Smooth muscle cell (in vitro differentiated cells): ENCODE measurements around the gene CPSF6. TPM values are rescaled to one million over a fixed set of nuclear protein-coding genes. Genes with fewer than 3 reads are reported as not detected.

Experiments used
- DNase-seq: peaks from one replicate; lab custom pipeline; 2025; ENCODE audit not compliant: unreplicated experiment; lab: John Stamatoyannopoulos, UW
- H2AFZ ChIP-seq: fragments of 200-600 bp; sonication (generic); 2 replicates; pipeline ENCODE4 v1.6.0; 2016; ENCODE audit warnings: antibody characterized with exemption, low read depth, mild to moderate bottlenecking
- H3F3A ChIP-seq: fragments of 200-600 bp; sonication (generic); 2 replicates; pipeline ENCODE4 v1.6.0; 2017; ENCODE audit warnings: antibody characterized with exemption, low read depth
- H3K27ac ChIP-seq: fragments of 200-600 bp; sonication (generic); 2 replicates; pipeline ENCODE4 v1.5.1; 2016; ENCODE audit warnings: low read depth, mild to moderate bottlenecking
- H3K27me3 ChIP-seq: fragments of 200-600 bp; sonication (generic); 2 replicates; pipeline ENCODE4 v1.6.1; 2016; ENCODE audit warnings: low read depth, mild to moderate bottlenecking
- H3K36me3 ChIP-seq: fragments of 200-600 bp; sonication (generic); 2 replicates; pipeline ENCODE4 v1.5.1; 2016; ENCODE audit warnings: low read depth
- H3K4me1 ChIP-seq: fragments of 200-600 bp; sonication (generic); 2 replicates; pipeline ENCODE4 v1.5.1; 2016; ENCODE audit warnings: low read depth
- H3K4me2 ChIP-seq: fragments of 200-600 bp; sonication (generic); 2 replicates; pipeline ENCODE4 v1.6.0; 2016; ENCODE audit warnings: mild to moderate bottlenecking
- H3K4me3 ChIP-seq: fragments of 200-600 bp; sonication (generic); 2 replicates; pipeline ENCODE4 v1.5.1; 2016; ENCODE audit warnings: mild to moderate bottlenecking
- H3K79me2 ChIP-seq: fragments of 200-600 bp; sonication (generic); 2 replicates; pipeline ENCODE4 v1.6.0; 2016; ENCODE audit warnings: low read depth, mild to moderate bottlenecking
- H3K9ac ChIP-seq: fragments of 200-600 bp; sonication (generic); 2 replicates; pipeline ENCODE4 v1.6.0; 2016; ENCODE audit warnings: low read depth
- H3K9me3 ChIP-seq: fragments of 200-600 bp; sonication (generic); replicated peaks from 2 replicates; pipeline ENCODE4 v1.5.1; 2016; ENCODE audit warnings: low read depth
- H4K20me1 ChIP-seq: fragments of 200-600 bp; sonication (generic); 2 replicates; pipeline ENCODE4 v1.6.0; 2016; ENCODE audit warnings: low read depth
- WGBS: methylation state at CpG from one replicate; pipeline ENCODE4 v1.1.7; 2016; ENCODE audit warnings: low lambda C conversion rate; 5-methylcytosine and 5-hydroxymethylcytosine counted together
- polyA plus RNA-seq: library from polyadenylated mRNA; unstranded; fragments of >200 nt; fragmentation: Nextera tagmentation; extraction: Ambion mirVana; gene quantifications from 2 replicates; pipeline ENCODE4 v1.2.1, GENCODE V29; 2016
- total RNA-seq: library from RNA; depleted of rRNA; stranded (reverse); fragments of >200 nt; gene quantifications from 2 replicates; pipeline ENCODE4 v1.2.3, GENCODE V29; 2014
- TF ChIP-seq, protein P1 (sequence below): fragments of 200-600 bp; sonication (generic); IDR thresholded peaks from 2 replicates; pipeline ENCODE4 v1.5.1; 2017; ENCODE audit warnings: borderline replicate concordance, mild to moderate bottlenecking, antibody characterized with exemption; ENCODE audit not compliant: insufficient read depth, poor library complexity, severe bottlenecking

CPSF6 gene
- total and polyA plus RNA-seq, 2 experiments from 2014 or later = 21.5 to 35.9 TPM

DNA sequence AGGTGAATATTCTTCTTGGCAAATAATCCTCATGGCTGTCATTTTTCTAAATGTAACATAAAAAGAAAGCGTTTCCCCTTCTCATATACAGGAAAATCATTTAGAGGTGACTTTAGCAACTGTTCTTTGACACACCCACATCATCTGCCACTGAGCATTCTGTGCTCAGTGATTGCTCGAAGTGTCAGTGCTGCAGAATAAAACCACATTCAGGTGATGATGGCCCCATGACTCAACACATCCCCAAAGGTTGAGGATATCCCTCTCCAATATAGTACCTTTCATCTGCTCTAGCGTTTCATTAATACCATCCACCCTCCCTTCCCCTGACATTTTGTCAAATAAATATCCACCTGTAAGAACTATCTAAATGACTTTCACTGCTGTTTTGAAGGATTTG, 28.7 kb upstream of the CPSF6 start:
- WGBS = 89% methylated on average over 3 of the region's 3 CpGs

DNA sequence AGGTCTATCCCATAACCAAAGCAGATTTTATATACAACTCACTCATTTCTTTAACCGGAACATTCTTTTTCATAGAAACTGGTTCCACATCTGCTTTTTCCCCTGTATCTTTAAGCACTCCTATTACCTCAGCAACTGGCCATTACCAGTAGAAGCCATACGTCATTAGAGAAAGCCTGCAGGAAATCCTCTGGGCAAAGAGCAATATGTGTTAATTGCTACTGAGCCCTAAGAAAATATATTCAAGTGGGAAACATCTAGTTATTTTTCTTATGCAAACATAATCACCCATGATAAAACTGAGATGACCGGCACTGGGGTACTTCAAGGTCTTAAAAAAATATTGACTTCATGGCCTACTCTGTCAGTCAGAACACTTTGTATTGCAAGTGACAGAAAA, 28.2 kb upstream of the CPSF6 start:
- Histone ChIP-seq H3K4me2 (no peak overlapping the region), H3K4me3 (no peak overlapping the region), H2AFZ (no peak overlapping the region), H3K4me1 (no peaks in the 10 kb centered on the region), H3K27me3 (no peaks in the 10 kb centered on the region), H3K9ac (no peak overlapping the region), H4K20me1 (no peaks in the 10 kb centered on the region), H3K36me3 (no peaks in the 10 kb centered on the region), H3K27ac (no peak overlapping the region), H3K79me2 (no peaks in the 10 kb centered on the region), H3F3A (no peaks in the 10 kb centered on the region), H3K9me3 (no peaks in the 10 kb centered on the region)
- 71% methylated on average over 3 of the region's 3 CpGs for WGBS
- TF ChIP-seq, protein P1, sequence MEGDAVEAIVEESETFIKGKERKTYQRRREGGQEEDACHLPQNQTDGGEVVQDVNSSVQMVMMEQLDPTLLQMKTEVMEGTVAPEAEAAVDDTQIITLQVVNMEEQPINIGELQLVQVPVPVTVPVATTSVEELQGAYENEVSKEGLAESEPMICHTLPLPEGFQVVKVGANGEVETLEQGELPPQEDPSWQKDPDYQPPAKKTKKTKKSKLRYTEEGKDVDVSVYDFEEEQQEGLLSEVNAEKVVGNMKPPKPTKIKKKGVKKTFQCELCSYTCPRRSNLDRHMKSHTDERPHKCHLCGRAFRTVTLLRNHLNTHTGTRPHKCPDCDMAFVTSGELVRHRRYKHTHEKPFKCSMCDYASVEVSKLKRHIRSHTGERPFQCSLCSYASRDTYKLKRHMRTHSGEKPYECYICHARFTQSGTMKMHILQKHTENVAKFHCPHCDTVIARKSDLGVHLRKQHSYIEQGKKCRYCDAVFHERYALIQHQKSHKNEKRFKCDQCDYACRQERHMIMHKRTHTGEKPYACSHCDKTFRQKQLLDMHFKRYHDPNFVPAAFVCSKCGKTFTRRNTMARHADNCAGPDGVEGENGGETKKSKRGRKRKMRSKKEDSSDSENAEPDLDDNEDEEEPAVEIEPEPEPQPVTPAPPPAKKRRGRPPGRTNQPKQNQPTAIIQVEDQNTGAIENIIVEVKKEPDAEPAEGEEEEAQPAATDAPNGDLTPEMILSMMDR = no peak
- DNase-seq = no peak

More for the DNA sequence above, 28.7 kb upstream of the CPSF6 start:
- no peak overlapping the region for H3K9ac ChIP-seq
- H3K36me3 ChIP-seq = no peaks in the 10 kb centered on the region
- H3K4me1 ChIP-seq = no peaks in the 10 kb centered on the region
- TF ChIP-seq, protein P1 = no peak
- H3K9me3 ChIP-seq = no peaks in the 10 kb centered on the region
- no peak overlapping the region for H3K4me3 ChIP-seq
- no peaks in the 10 kb centered on the region for H3K27me3 ChIP-seq
- H4K20me1 ChIP-seq = no peaks in the 10 kb centered on the region
- no peak for DNase-seq
- no peak overlapping the region for H2AFZ ChIP-seq
- no peaks in the 10 kb centered on the region for H3K79me2 ChIP-seq
- H3F3A ChIP-seq = no peaks in the 10 kb centered on the region
- no peak overlapping the region for H3K4me2 ChIP-seq
- H3K27ac ChIP-seq = no peak overlapping the region

DNA sequence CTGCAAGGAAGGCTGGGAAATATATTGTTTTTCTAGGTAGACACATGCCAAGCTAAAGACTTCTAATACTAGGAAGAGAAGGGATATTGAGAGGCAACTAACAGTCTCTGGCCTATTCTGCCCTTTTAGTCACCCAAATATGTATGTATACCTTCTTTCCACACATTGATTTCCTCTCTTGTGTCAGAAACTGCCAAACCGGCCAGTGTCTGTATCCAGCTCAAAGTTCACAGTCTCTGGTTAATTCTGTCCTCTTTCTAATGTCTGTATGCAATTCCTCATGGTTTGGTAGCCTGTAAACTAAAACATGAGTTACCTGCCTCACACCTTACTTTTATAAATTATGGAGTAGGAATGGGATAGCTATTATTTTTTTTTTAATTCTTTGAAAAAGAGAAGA, 25.2 kb upstream of the CPSF6 start:
- DNase-seq = no peak
- Histone ChIP-seq H3K36me3 (no peaks in the 10 kb centered on the region), H2AFZ (no peak overlapping the region), H3K9me3 (no peaks in the 10 kb centered on the region), H3K27ac (no peak overlapping the region), H3F3A (no peaks in the 10 kb centered on the region), H3K4me2 (no peak overlapping the region), H3K4me3 (no peak overlapping the region), H3K27me3 (no peaks in the 10 kb centered on the region), H3K4me1 (no peaks in the 10 kb centered on the region), H3K9ac (no peak overlapping the region), H4K20me1 (no peaks in the 10 kb centered on the region), H3K79me2 (no peaks in the 10 kb centered on the region)
- 94% methylated on average over 1 of the region's 1 CpG for WGBS
- TF ChIP-seq, protein P1 = no peak

DNA sequence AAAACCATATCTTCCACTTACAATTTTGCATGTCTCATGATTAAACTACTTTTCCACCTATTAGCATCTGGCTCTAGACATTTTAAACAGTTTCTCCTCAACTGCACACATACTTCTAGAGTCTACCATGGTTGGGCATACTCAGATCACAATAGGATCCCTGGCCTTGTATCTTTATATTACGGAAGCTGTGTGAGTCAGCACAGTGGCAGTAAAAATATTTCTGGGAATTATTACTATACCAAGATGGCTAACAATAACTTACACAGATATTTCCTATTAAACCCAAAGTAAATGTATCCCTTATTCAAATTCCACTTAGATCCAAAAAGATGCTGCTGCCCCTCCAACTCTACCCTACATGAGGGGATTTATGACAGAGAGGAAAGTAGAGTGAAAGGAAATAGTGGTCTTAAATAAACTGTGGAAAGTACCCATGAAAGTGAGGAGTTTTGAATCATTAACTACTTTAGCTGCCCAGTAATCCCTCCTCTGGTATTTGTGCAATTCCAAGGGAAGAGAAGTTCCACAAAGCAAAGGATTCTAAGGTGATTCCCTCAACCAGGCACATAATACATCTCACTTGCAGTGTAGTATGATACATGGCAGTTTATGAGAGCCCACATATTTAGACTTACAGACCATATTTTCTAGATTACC, 14.0 kb upstream of the CPSF6 start:
- no peak overlapping the region for H3K9ac ChIP-seq
- H4K20me1 ChIP-seq = no peaks in the 10 kb centered on the region
- no peak overlapping the region for H3K4me2 ChIP-seq
- H2AFZ ChIP-seq = no peak overlapping the region
- no peaks in the 10 kb centered on the region for H3K79me2 ChIP-seq
- 88% methylated on average over 1 of the region's 1 CpG for WGBS
- TF ChIP-seq, protein P1 = no peak
- no peaks in the 10 kb centered on the region for H3F3A ChIP-seq
- no peaks in the 10 kb centered on the region for H3K27me3 ChIP-seq
- H3K27ac ChIP-seq = no peak overlapping the region
- H3K4me1 ChIP-seq = no peaks in the 10 kb centered on the region
- H3K4me3 ChIP-seq = no peak overlapping the region
- no peak for DNase-seq
- no peaks in the 10 kb centered on the region for H3K36me3 ChIP-seq
- no peaks in the 10 kb centered on the region for H3K9me3 ChIP-seq
